ENCODE measurements around the gene TOMM5. TPM values are rescaled to one million over a fixed set of nuclear protein-coding genes. Genes with fewer than 3 reads are reported as not detected.

Gene TOMM5
- total RNA-seq, 1 experiment from 2014 or later: 252 TPM

GRCh38 chr9:37636511-37637448, 44.4 kb upstream of the TOMM5 start:
- TF ChIP-seq CTCF (conservative IDR thresholded peaks at IDR 0.05; ENCODE audit: low read depth, low read length): no peak
- TF ChIP-seq EZH2 (IDR thresholded peaks at IDR 0.05; ENCODE audit: low read length, unreplicated experiment): no peak
- TF ChIP-seq EZH2phosphoT487 (IDR thresholded peaks at IDR 0.05; ENCODE audit: borderline replicate concordance, low read length): no peak
- peaks cover 4% of the 10 kb centered on the region for H3K27me3 ChIP-seq (ENCODE audit: low read length)
- H3K27ac ChIP-seq (ENCODE audit: low read length): no peak overlapping the region
- no peaks in the 10 kb centered on the region for H3K9me2 ChIP-seq (replicated peaks; ENCODE audit: low read length)
- H3K79me2 ChIP-seq (ENCODE audit: low read length): no peaks in the 10 kb centered on the region
- CTCF ChIA-PET: no interaction called here
- ATAC-seq: no peak
- H3K4me3 ChIP-seq (ENCODE audit: low read length): no peak overlapping the region
- H3K4me2 ChIP-seq (ENCODE audit: low read length): no peak overlapping the region
- no peaks in the 10 kb centered on the region for H4K20me1 ChIP-seq (ENCODE audit: low read length)
- POLR2A ChIA-PET (ENCODE audit: unreplicated experiment): no interaction called here
- no peaks in the 10 kb centered on the region for H3K9me3 ChIP-seq (ENCODE audit: low read length)
- H3K4me1 ChIP-seq (ENCODE audit: insufficient read depth, low read length): no peaks in the 10 kb centered on the region
- H2AFZ ChIP-seq (ENCODE audit: low read length): no peak overlapping the region
- no peak for DNase-seq
- H3K36me3 ChIP-seq (ENCODE audit: low read depth, low read length): no peaks in the 10 kb centered on the region
- intact Hi-C loops (cut with micrococcal nuclease): no loop called here
- H3F3A ChIP-seq (ENCODE audit: low read length, unreplicated experiment): no peaks in the 10 kb centered on the region
- H3K9ac ChIP-seq (ENCODE audit: low read length): no peak overlapping the region
- BruUV-seq (replicated peaks): no TSS peak

- Histone ChIP-seq H4K20me1 (ENCODE audit: low read length) (no peaks in the 10 kb centered on the region), H3K27ac (ENCODE audit: low read length) (no peak overlapping the region), H3K4me2 (ENCODE audit: low read length) (no peak overlapping the region), H3K9me2 (replicated peaks; ENCODE audit: low read length) (no peaks in the 10 kb centered on the region), H3K9ac (ENCODE audit: low read length) (no peak overlapping the region), H3F3A (ENCODE audit: low read length, unreplicated experiment) (no peaks in the 10 kb centered on the region), H3K4me3 (ENCODE audit: low read length) (no peak overlapping the region), H3K36me3 (ENCODE audit: low read depth, low read length) (no peaks in the 10 kb centered on the region), H2AFZ (ENCODE audit: low read length) (no peak overlapping the region), H3K9me3 (ENCODE audit: low read length) (no peaks in the 10 kb centered on the region), H3K4me1 (ENCODE audit: insufficient read depth, low read length) (no peaks in the 10 kb centered on the region), H3K27me3 (ENCODE audit: low read length) (0 out of 2 replicates have a peak, but pooled peaks cover 4% of the 10 kb centered on the region), H3K79me2 (ENCODE audit: low read length) (no peaks in the 10 kb centered on the region)
- CTCF ChIA-PET: no interaction called here
- DNase-seq (no peak), ATAC-seq (no peak)
- intact Hi-C loops (cut with micrococcal nuclease): no loop called here
- TF ChIP-seq EZH2 (IDR thresholded peaks at IDR 0.05; ENCODE audit: low read length, unreplicated experiment) (no peak), EZH2phosphoT487 (IDR thresholded peaks at IDR 0.05; ENCODE audit: borderline replicate concordance, low read length) (no peak), CTCF (conservative IDR thresholded peaks at IDR 0.05; ENCODE audit: low read depth, low read length) (no peak)
- BruUV-seq (replicated peaks): no TSS peak
- POLR2A ChIA-PET (ENCODE audit: unreplicated experiment): no interaction called here
Observed at GRCh38 chr9:37635808-37636207, 43.4 kb upstream of the TOMM5 start.

- no peaks in the 10 kb centered on the region for H3K4me1 ChIP-seq (ENCODE audit: insufficient read depth, low read length)
- no peaks in the 10 kb centered on the region for H3K79me2 ChIP-seq (ENCODE audit: low read length)
- H3F3A ChIP-seq (ENCODE audit: low read length, unreplicated experiment): no peaks in the 10 kb centered on the region
- TF ChIP-seq CTCF (conservative IDR thresholded peaks at IDR 0.05; ENCODE audit: low read depth, low read length) (no peak), EZH2 (IDR thresholded peaks at IDR 0.05; ENCODE audit: low read length, unreplicated experiment) (no peak), EZH2phosphoT487 (IDR thresholded peaks at IDR 0.05; ENCODE audit: borderline replicate concordance, low read length) (no peak)
- ChIA-PET CTCF (no interaction called here), POLR2A (ENCODE audit: unreplicated experiment) (no interaction called here)
- H2AFZ ChIP-seq (ENCODE audit: low read length): no peak overlapping the region
- ATAC-seq (no peak), DNase-seq (no peak)
- BruUV-seq (replicated peaks): no TSS peak
- H3K27me3 ChIP-seq (ENCODE audit: low read length): 0 out of 2 replicates have a peak, but pooled peaks cover 4% of the 10 kb centered on the region
- H4K20me1 ChIP-seq (ENCODE audit: low read length): no peaks in the 10 kb centered on the region
- no peaks in the 10 kb centered on the region for H3K9me2 ChIP-seq (replicated peaks; ENCODE audit: low read length)
- H3K9me3 ChIP-seq (ENCODE audit: low read length): no peaks in the 10 kb centered on the region
- H3K9ac ChIP-seq (ENCODE audit: low read length): no peak overlapping the region
- H3K4me3 ChIP-seq (ENCODE audit: low read length): no peak overlapping the region
- H3K27ac ChIP-seq (ENCODE audit: low read length): no peak overlapping the region
- intact Hi-C loops (cut with micrococcal nuclease): no loop called here
- H3K4me2 ChIP-seq (ENCODE audit: low read length): no peak overlapping the region
- no peaks in the 10 kb centered on the region for H3K36me3 ChIP-seq (ENCODE audit: low read depth, low read length)
Observed at GRCh38 chr9:37632479-37632878, 40.1 kb upstream of the TOMM5 start.

Data from PC-3 (cell line).